Liver (tissue), 9 donors: ENCODE results near the gene LASP1. TPM values are rescaled to one million over a fixed set of nuclear protein-coding genes. Genes with fewer than 3 reads are reported as not detected.

Experiments
- DNase-seq: peaks from one replicate; pipeline ENCODE4 v3.0.0-alpha.2; 2017; ENCODE audit warnings: low spot score
- H3K27ac ChIP-seq, 2 donors: one replicate each; pipeline ENCODE4 v1.7.0; 2013; ENCODE audit warnings: inconsistent platforms in 2 of 2, low read length in 2 of 2, control low read depth in 1 of 2, low read depth in 1 of 2, mild to moderate bottlenecking in 1 of 2
- H3K27me3 ChIP-seq, 4 donors: one replicate each; pipeline versions ENCODE4 v1.6.1 to v1.7.0; 2013; ENCODE audit warnings: low read length in 3 of 4, inconsistent platforms in 1 of 4, mild to moderate bottlenecking in 1 of 4, moderate library complexity in 1 of 4; ENCODE audit not compliant: control insufficient read depth in 4 of 4, insufficient read depth in 4 of 4
- H3K36me3 ChIP-seq, 4 donors: one replicate each; pipeline versions ENCODE4 v1.6.1 to v1.7.0; 2013; ENCODE audit warnings: low read length in 3 of 4, mild to moderate bottlenecking in 3 of 4, low read depth in 1 of 4, moderate library complexity in 1 of 4; ENCODE audit not compliant: control insufficient read depth in 4 of 4, insufficient read depth in 3 of 4
- H3K4me1 ChIP-seq, 4 donors: one replicate each; pipeline versions ENCODE4 v1.6.1 to v1.7.0; 2013; ENCODE audit warnings: low read length in 3 of 4, mild to moderate bottlenecking in 3 of 4, moderate library complexity in 1 of 4; ENCODE audit not compliant: control insufficient read depth in 4 of 4, insufficient read depth in 4 of 4
- H3K4me3 ChIP-seq, 3 donors: one replicate each; pipeline versions ENCODE4 v1.6.1 to v1.7.0; 2013; ENCODE audit warnings: low read length in 3 of 3, control low read depth in 1 of 3, low read depth in 1 of 3, mild to moderate bottlenecking in 1 of 3
- H3K9ac ChIP-seq, 2 donors: one replicate each; pipeline ENCODE4 v1.7.0; 2013; ENCODE audit warnings: low read length in 2 of 2, mild to moderate bottlenecking in 2 of 2, moderate library complexity in 2 of 2, control low read depth in 1 of 2, low read depth in 1 of 2
- H3K9me3 ChIP-seq, 4 donors: one replicate each; pipeline versions ENCODE4 v1.6.1 to v1.7.0; 2013; ENCODE audit warnings: low read length in 3 of 4; ENCODE audit not compliant: control insufficient read depth in 4 of 4
- CTCF ChIP-seq: fragments of 150-350 bp; IDR thresholded peaks from 2 replicates; pipeline ENCODE4 v1.5.1; 2017; ENCODE audit warnings: improper control_type of control experiment, low read depth, low read length; ENCODE audit not compliant: missing input control
- EGR1 ChIP-seq, 2 donors: IDR thresholded peaks; 2 replicates each; pipeline ENCODE4 v1.6.1; 2016 to 2018; ENCODE audit warnings: antibody characterized with exemption in 2 of 2, low read depth in 2 of 2
- GABPA ChIP-seq, 2 donors: IDR thresholded peaks in 1 of 2; conservative IDR thresholded peaks in 1 of 2; 2 replicates each; pipeline ENCODE4 v1.6.1; 2016; ENCODE audit warnings: antibody characterized with exemption in 2 of 2, mild to moderate bottlenecking in 1 of 2, moderate library complexity in 1 of 2
- HNF4A ChIP-seq, 2 donors: conservative IDR thresholded peaks; 2 replicates each; pipeline ENCODE4 v1.6.1; 2016; ENCODE audit warnings: antibody characterized with exemption in 2 of 2, mild to moderate bottlenecking in 2 of 2
- HNF4G ChIP-seq: IDR thresholded peaks from 2 replicates; pipeline ENCODE4 v1.6.1; 2016; ENCODE audit warnings: antibody characterized with exemption
- JUND ChIP-seq, 2 donors: IDR thresholded peaks; 2 replicates each; pipeline ENCODE4 v1.6.1; 2016; ENCODE audit warnings: antibody characterized with exemption in 2 of 2
- NR2F2 ChIP-seq: IDR thresholded peaks from 2 replicates; pipeline ENCODE4 v1.6.1; 2016; ENCODE audit warnings: antibody characterized with exemption
- RAD21 ChIP-seq, 2 donors: IDR thresholded peaks; 2 replicates each; pipeline ENCODE4 v1.6.1; 2016; ENCODE audit warnings: antibody characterized with exemption in 2 of 2, mild to moderate bottlenecking in 2 of 2
- RXRA ChIP-seq, 2 donors: IDR thresholded peaks; 2 replicates each; pipeline ENCODE4 v1.6.1; 2017 to 2018; ENCODE audit warnings: antibody characterized with exemption in 2 of 2, mild to moderate bottlenecking in 1 of 2
- SP1 ChIP-seq: IDR thresholded peaks from 2 replicates; pipeline ENCODE4 v1.6.1; 2018; ENCODE audit warnings: antibody characterized with exemption, mild to moderate bottlenecking
- YY1 ChIP-seq: IDR thresholded peaks from 2 replicates; pipeline ENCODE4 v1.6.1; 2016; ENCODE audit warnings: antibody characterized with exemption, mild to moderate bottlenecking
- ZBTB33 ChIP-seq: IDR thresholded peaks from 2 replicates; pipeline ENCODE4 v1.6.1; 2016; ENCODE audit warnings: antibody characterized with exemption
- WGBS: extraction: QIAGEN DNeasy Blood & Tissue Kit; methylation state at CpG from one replicate; pipeline ENCODE4 v1.1.7; 2013; 5-methylcytosine and 5-hydroxymethylcytosine counted together
- polyA plus RNA-seq, 2 donors: library from polyadenylated mRNA; stranded (reverse) in 1 of 2; unstranded in 1 of 2; fragments of 200-250 nt in 1 of 2; fragments of >200 nt in 1 of 2; fragmentation: Nextera tagmentation in 1 of 2; extraction: Ambion mirVana in 1 of 2; gene quantifications; one replicate each; pipeline versions ENCODE4 v1.2.1 to v1.2.3, GENCODE V29; 2013 to 2015
- total RNA-seq, 2 donors: library from RNA; depleted of rRNA; stranded (reverse); fragments of >200 nt; gene quantifications; one replicate each; pipeline ENCODE4 v1.2.3, GENCODE V29; 2014
- TF ChIP-seq, protein P1 (sequence below): IDR thresholded peaks from 2 replicates; pipeline ENCODE4 v1.6.1; 2016; ENCODE audit warnings: antibody characterized with exemption
- donor health status: healthy.
- donor health status: healthy.
- donor health status: healthy.
- donor health status: healthy.
- donor health status: healthy.

The LASP1 gene
- total and polyA plus RNA-seq, 4 donors, result 18.2 to 77.7 (median 68.4) TPM

GRCh38 chr17:38883592-38884526 lies 14.0 kb downstream of the LASP1 start:
- H3K27ac ChIP-seq, result no peak overlapping the region
- 67% methylated on average over 19 of the region's 19 CpGs for WGBS
- no peak overlapping the region for H3K9ac ChIP-seq
- H3K4me3 ChIP-seq, result no peak overlapping the region
- no peaks in the 10 kb centered on the region for H3K9me3 ChIP-seq
- DNase-seq, result no peak
- peaks cover 43 to 76% (median 56%) of the 10 kb centered on the region in 4 donors for H3K4me1 ChIP-seq
- peaks cover 1 to 14% (median 8%) of the 10 kb centered on the region in 4 donors for H3K36me3 ChIP-seq
- H3K27me3 ChIP-seq, result no peaks in the 10 kb centered on the region
- TF ChIP-seq NR2F2, result peak; percentile 71
- TF ChIP-seq HNF4A (conservative IDR thresholded peaks at IDR 0.05), result peak in 1 of 2 donors; percentile 26
- TF ChIP-seq, protein P1, sequence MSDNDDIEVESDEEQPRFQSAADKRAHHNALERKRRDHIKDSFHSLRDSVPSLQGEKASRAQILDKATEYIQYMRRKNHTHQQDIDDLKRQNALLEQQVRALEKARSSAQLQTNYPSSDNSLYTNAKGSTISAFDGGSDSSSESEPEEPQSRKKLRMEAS, result no peak
- TF ChIP-seq SP1, result no peak

DNA sequence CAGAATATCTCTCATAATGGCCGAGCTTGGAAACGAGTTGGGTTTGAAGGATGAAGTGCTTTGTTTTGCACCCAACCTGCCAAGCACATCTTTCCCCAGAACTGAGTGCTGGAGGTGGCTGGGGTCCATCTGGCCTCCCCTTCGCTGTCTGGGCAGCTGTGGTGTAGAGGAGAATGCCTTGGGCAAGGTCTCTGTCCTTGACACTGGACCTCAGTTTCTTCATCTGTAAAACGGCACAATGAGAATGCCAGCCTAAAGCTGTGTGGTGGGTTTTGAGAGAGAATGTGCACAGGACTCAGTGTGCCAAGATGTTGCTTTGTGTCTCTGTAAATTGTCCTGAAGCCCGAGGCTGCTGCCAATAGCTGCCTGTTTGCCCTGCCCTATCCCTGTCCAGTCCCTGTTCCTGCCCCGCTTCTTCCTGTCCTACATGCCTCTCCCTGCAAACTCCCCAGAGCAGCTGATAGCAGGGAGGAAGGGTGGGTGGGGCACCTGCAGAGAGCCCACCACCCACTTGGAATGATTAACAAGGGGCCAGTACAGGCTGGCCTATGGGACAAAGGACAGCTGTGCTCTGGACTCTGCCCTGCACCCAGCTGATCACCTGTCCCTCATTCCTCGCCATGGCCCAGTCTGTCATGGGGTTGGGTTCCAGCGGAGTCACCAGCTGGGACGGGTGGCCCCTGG lies 15.3 kb downstream of the LASP1 start:
- peaks cover 2 to 12% (median 6%) of the 10 kb centered on the region in 4 donors for H3K36me3 ChIP-seq
- 47% methylated on average over 9 of the region's 9 CpGs for WGBS
- H3K27me3 ChIP-seq, result no peaks in the 10 kb centered on the region
- H3K9ac ChIP-seq, result no peak overlapping the region
- H3K4me1 ChIP-seq, result peaks cover 36 to 68% (median 50%) of the 10 kb centered on the region in 4 donors
- peak; percentile 55 for DNase-seq
- H3K27ac ChIP-seq, result peak overlapping the region in 1 of 2 donors; percentile 19
- no peak overlapping the region for H3K4me3 ChIP-seq
- TF ChIP-seq CTCF, result no peak
- TF ChIP-seq NR2F2, result peak; percentile 38
- TF ChIP-seq HNF4G, result peak; percentile 85
- TF ChIP-seq RXRA (IDR thresholded peaks at IDR 0.05), result peak; percentile 84 to 86
- no peak for TF ChIP-seq ZBTB33
- TF ChIP-seq RAD21 (IDR thresholded peaks at IDR 0.05), result peak in 1 of 2 donors; percentile 39
- TF ChIP-seq GABPA (IDR thresholded peaks at IDR 0.05 in 1 of 2, conservative IDR thresholded peaks at IDR 0.05 in 1 of 2), result no peak
- no peak for TF ChIP-seq JUND (IDR thresholded peaks at IDR 0.05)
- TF ChIP-seq YY1, result peak; percentile 45
- no peak for TF ChIP-seq EGR1 (IDR thresholded peaks at IDR 0.05; ENCODE audit: low read depth in 2 of 2)
- TF ChIP-seq HNF4A (conservative IDR thresholded peaks at IDR 0.05), result peak; percentile 98 to 99
- peak; percentile 81 for TF ChIP-seq SP1
- no peaks in the 10 kb centered on the region for H3K9me3 ChIP-seq
